ENCODE results near the gene TRIM43. TPM values are rescaled to one million over a fixed set of nuclear protein-coding genes. Genes with fewer than 3 reads are reported as not detected.

Gene TRIM43
- total RNA-seq, 2 donors from 2014 or later: 0.17 TPM; not detected in 1

Other genes with a start within 250 kb of the TRIM43 start
- 10 to 100 TPM; 19.1 to 19.2 TPM for gene FAHD2A, start 189.3 kb upstream of the TRIM43 start, total RNA-seq
- not detected for gene TRIM43B, start 107.2 kb upstream of the TRIM43 start, total RNA-seq

All from activated T-helper 17 cell treated with anti-CD3 and anti-CD28 coated beads, Interleukin-2, amount 50 U/mL, for 72 hours (primary cell).